Activated CD8-positive, alpha-beta memory T cell treated with anti-CD3 and anti-CD28 coated beads for 1 hour (primary cell): ENCODE measurements around the gene HOXD13.

Source experiments
- DNase-seq, 2 donors: peaks; one replicate each; pipeline ENCODE4 v3.0.0-alpha.2; 2020; ENCODE audit warnings: low read depth in 1 of 2; ENCODE audit errors: extremely low read depth in 1 of 2

Gene HOXD13

GRCh38 chr2:176092270-176093144, at the start of gene HOXD13:
HOXD13 (plus strand) TSS chr2:176092721; CDS start chr2:176092891, 170 bp downstream.
- no peak for DNase-seq

DNA sequence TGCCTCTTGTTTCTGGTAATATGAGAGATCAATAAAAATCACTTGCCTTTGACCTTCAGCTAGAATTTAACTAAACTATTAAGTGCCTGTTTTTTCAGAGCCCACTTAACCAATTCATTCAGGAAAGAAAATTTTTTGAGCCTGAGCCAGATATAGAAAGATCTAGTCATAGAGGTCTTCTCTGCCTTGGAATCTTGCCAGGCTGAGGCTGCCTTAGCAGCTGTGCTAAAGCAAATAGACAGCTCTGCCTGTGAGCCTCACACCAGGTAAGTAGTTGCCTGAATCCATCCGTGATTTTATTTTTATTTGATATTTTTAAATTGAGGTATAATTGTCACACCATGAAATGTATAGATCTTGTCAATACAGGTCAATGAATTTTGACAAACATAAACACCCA, 36.1 kb upstream of the HOXD13 start:
- no peak for DNase-seq

DNA sequence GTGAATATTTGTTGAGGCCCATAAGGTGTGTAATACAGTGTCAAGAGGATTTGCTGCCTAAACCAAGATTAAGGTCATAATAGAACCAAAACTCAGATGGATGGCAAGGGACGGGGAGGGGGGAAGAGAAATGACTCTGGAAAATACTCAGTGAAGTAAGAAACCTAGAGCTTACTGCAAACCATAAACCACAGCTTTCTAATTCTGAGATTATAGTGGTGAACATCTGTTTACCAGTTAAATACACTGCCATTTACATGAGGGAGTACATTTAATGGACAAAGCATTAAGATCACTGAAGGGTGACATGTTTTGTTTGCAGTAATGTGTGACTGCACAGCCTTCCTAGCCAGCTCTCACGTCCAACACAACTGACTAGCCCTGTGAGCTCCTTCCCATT, 28.6 kb upstream of the HOXD13 start:
- no peak for DNase-seq

DNA sequence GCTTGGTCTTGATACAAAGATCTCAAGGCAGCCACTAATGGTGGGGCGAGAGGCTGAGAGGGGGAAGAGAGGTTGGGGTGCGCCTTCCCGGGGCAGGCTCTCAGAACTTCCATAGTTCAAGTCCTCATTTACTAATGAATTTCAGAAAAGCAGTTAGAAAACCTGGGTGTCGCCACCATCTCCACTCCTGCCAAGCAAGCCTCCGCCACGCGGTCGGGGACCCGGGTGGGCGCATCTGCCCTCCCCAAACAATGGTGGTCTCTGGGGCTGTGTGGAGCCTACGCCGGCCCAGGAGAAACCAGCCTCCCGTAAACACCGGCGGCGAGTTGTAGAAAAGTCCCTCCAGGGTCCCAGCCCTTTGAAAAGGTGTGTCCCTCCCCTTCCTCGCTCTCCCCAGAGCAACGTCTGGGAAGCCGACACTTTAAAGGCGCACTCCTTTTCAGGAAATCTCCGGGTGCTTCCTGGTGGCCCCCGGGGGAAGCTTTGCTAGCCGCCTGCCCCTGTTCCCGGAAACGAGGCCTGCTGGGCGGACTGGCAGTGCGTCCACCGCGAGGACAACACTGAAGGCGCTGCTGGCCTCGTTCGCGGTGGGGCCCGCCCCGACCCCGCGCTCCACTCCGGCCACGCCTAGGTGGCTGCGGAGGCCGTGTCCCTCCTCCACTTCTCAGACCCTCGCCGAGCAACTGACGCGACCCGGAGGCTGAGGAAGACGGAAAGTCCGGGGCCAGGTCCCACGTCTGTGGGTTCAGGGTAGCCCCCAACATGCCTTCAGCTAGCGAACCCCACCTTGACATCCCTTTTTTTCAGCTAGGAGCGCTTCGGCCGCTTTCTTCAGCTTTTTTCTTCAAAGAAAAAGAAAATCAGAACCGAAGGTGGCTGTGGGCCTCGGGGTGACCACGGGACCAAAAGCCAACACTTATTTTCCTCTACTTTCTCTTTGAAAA, 25.6 kb upstream of the HOXD13 start:
- no peak for DNase-seq

DNA sequence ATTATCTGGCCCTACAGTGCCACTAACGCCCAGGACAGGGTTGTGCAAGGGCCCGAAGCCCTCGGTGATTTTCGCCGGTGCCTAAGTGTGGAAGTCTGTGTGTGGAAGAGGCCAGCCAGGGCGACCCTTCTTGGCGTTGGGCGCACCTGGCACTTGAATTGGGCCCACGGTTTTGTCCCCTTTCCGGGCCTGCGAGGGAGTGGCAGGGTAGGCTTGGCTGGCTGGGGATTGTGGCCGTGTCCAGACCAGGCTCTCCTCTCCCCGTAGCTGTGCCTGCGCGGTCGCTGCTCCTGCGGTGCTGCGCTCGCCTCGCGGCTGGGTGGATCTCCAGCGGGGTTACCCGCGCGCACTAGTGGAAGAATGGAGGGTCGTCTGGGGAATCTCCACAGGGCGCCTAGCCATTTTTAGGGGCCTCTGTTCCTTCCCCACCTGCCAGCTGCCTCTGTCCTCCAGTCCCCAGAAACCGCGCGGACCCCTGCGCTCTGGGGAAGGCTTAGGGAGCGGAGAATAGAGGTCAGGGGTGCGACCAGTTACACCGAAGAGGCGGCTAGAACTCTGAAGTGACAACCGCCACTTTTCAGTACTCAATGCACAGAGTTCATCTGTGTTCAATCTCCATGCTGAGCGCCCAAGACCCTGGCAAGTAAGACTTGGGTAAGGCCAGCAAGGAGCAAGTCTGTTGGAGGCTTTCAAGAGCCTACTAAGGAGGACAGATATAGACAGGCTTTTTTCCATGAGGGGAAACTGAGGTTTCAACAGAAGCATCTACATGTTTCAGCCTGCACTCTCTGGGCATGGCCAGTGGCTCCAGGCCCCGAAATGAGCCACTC, 24.7 kb upstream of the HOXD13 start:
- DNase-seq = no peak

GRCh38 chr2:176068419-176068832, 24.1 kb upstream of the HOXD13 start:
- DNase-seq = no peak

DNA sequence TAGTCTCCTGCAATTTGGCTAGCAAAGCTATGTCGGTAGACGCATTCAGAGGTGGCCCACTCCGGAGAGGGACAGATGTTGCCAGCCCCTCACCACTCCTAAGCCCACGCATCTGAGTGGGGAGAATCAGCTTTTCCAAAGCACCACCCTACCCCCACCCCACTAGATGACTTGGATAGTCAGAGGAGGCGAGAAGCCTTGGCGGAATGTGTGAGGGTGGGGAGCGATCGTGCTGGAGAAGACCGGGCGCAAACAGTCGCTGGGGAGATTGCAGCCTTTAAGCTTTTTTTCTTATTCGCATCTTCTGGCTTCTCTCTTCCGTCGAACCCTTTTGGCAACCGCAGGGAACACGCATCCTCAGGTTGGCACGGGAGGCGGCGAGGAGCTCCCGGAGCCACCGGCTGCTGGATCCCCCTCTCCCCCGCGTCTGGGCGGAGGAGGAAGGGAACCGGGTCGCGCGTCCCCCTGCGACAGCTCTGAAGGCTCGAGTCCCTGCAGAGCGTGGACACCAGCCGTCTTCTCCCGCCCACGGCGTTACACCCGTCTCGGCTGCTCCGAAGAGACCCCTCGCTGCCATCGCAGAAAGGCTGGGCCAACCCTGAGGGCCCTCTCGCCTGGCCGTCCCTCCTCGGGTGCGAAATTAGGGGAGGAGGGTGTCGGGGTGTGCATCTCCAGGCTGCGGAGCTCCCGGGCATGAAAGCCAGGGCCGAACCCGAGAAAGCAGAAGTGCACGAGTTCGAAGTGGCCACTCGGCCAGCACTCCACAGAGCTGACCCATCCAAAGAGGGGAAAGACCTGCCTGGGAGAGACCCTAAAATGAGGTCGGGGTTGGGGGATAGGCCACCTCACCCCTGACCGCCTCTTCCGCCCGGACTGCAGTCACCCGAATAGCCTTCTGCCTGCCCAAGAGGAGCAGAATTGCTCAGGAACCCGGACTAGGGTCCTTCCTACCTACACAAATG, 20.9 kb upstream of the HOXD13 start:
- DNase-seq = no peak

GRCh38 chr2:176072292-176072669, 20.2 kb upstream of the HOXD13 start:
- DNase-seq = no peak

DNA sequence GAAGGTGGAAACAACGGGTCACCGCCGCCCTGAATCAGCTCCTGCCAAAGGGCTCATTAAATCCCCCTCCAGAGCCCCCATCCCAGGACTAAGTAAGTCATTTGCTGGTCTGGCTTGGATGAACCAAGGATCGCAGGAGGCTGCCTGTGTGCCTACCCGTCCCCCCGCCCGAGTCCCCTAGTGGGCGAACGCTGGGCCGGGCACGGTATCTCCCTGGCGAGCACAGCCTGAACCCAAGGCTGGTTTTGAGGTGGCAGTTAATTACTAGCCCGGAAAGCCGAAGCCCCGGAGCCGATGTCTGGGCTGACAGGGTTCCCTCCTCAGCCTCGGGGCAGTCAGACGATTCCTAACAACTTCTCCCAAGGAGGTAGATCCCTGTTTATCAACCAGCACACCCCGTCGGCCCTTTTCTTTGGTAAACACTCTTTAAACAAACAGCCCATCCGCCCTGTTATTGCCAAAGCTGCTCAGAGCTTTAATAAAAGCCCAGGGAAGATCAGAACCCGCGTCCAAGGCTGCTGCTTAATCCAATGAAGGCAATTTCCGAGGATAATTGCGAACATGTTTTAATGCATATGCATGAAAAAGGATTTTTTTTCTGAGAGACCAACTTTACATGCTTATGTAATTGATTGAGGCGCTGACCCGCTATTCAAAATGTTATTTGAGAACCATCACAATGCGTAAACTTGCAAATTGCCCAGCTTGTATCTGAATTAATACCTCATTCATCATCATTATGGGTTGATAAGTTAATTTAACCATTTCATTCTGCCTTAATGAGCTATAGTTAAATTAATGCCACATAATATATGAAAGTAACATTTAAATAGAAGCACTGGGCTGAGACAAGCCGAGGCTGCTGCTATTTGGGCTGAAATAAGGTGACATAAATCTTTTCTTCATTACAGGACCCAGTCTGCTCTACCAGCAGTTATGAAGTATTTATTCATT, 19.3 kb upstream of the HOXD13 start:
- no peak for DNase-seq

DNA sequence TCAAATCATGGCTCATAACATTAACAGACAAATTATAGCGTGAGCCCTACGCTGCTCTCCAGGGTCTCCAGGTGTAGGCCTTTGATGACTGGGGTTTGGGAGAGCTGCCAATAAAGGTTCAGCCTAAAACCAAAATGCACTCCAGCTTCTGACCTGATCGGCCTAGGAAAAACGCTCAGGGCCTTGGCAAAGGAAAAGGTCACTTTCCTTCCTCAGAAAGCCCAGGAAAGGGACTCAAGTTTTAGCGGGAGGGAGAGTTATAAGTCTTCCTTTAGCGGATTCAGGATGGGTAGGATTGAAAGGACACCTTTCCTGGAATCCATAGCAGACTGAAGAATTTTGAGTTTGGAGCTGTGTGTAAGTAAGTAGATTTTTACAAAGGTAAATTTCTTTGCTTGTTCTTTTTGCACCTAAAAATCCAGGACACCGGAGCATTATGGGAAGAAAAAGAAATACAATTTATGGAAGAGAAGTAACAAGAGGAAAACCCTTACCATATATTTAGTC, 17.5 kb upstream of the HOXD13 start:
- no peak for DNase-seq

DNA sequence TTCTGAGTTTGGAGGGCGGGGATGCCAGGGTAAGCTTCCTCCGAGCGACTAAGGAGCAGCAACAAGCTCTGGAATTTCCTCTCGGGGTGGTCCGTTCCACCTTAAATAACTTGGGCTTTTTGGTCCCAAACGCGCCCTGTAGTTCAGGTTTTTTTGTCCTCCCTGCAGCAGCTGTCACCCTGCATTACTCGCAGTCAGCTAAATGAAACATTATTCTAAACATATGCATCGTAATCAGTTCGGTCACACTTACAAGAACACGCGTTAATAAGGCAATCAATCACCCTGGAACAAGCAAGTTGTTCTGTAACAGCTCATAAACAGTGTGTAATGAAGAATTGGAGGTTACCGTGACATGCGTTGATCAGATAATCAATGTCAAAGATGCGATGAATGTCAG, 17.0 kb upstream of the HOXD13 start:
- DNase-seq = no peak

DNA sequence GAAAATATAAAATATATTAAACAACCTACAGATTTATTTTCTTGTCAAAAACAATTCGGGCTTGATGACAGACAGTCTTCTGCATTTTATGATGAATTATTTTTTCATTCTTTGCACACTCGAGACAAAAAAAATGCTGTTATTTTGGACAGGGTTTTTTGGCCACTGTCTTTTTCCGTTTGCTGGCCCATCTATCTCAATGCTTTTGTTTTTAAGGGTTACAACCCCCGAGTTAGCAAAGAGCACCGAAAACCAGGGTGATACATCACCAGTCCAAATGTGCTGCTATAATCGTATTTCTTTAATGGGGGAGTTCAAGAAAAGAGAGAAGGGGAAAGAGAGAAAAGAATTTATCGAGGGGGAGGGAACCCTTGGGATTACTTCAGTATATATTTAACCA, 16.5 kb upstream of the HOXD13 start:
- DNase-seq = no peak

- no peak for DNase-seq
These were observed 15.7 kb upstream of the HOXD13 start for GRCh38 chr2:176076796-176077195.

DNA sequence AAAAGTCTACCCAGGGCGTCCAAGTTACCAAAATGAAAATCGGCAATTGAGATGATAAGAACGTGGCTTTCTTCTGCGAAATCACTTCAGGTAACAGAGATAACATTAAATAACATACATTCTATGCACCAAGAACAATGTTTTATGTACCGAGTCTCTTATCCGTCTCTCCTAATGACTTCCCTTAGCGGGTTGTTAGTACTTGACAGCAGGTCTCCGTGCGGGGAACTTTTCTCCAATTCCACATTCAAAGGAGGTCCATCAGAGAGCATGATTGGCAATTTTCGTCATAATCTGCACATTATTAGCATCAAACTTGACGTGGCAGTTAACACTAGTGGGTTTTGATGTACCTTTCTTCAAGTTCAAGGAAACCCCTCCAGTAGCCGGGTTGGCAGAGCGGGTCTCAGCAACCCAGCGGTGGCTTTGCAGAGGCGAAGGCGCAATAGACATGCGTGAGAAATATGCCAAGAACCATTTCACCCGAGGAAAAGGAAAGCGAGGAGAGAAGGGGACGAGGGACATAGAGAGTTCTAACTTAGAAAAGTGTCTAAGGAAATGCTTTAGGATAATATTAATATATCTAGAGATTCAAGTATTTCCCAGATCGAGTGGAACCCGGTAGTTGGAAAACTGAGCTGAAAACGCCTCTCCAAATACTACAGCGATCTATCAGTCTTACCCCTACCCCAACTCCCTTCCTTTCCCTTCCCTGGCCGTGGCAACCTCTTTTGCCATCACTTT, 13.8 kb upstream of the HOXD13 start:
- DNase-seq = no peak

- no peak for DNase-seq
These were observed 13.2 kb upstream of the HOXD13 start for GRCh38 chr2:176079285-176079830.

DNA sequence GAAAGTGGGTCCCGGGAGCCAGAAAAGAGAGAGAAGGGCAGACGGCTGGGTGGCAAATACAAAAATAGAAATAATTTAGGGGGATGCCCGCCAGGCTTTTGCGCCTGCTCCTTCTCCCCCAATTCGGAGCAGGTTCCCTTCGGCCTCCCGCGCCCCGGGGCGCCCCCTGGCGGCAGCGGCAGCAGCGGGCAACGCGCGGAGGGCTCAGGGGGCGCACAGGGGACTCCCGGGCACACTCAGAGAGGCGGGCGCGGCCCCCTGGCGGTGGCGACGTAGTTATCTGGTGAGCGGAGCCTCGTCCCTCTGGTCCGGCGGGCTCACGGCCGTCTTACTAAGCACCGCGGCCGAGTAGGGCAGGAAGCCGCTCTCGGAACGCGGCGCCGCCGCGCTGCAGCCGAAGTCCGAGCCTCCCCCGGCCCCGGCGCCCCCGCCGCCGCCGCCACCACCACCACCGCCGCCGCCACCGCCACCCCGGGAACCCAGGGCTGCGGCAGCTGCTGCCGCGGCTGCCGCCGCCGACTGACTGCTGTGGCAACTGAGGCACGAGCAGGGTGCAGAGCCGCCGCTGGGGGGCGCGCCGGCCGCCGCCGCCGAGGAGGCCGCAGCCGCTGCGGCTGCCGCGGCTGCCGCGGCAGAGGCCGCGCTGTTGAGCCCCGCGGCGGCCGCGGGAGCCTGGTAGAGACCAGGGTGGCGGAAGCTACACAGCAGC, 12.5 kb upstream of the HOXD13 start:
- DNase-seq = no peak
